Measurements from ENCODE around the gene LRRC34.

- TF ChIP-seq CTCF (IDR thresholded peaks at IDR 0.05; ENCODE audit: control extremely low read depth in 1 of 3, insufficient read depth in 1 of 3, low read depth in 1 of 3, low read length in 3 of 3): no peak
- no peak for TF ChIP-seq POLR2A (IDR thresholded peaks at IDR 0.05; ENCODE audit: control extremely low read depth in 1 of 2, low read depth in 2 of 2, low read length in 2 of 2)
- TF ChIP-seq MAX (IDR thresholded peaks at IDR 0.05): no peak
- no peak for TF ChIP-seq EZH2 (IDR thresholded peaks at IDR 0.05; ENCODE audit: low read depth, low read length, severe bottlenecking)
- TF ChIP-seq USF2 (IDR thresholded peaks at IDR 0.05; ENCODE audit: low read length): no peak
- TF ChIP-seq SUZ12 (IDR thresholded peaks at IDR 0.05; ENCODE audit: low read length): no peak
Observed at GRCh38 chr3:169811631-169812331, 923 bp downstream of the LRRC34 start.

All from H1 (cell line).